ENCODE measurements around the gene HOXA7.

DNA sequence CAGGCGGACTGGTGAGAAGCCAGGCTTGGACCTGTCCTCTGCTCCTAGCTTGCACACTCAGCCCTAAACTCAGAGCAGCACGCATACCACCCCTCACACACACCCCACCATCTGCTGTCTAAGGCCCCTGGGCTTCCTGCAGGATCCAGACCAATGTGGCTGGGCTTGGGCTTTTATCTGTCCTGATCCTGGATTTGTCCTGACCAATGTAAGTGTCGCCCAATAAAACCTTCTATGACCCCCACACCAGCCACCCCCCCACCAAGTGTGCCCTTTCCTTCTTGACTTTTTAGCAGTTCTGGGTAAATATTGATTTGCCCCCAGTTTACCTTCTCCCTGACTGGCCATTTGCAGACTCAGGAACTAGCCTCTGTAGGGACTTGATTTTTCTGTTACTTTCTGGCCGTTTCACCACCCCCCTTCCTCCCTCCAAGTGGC lies 45.1 kb upstream of the HOXA7 start:
- TF ChIP-seq POLR2A (IDR thresholded peaks at IDR 0.05) (no peak), POLR2AphosphoS5 (IDR thresholded peaks at IDR 0.05) (no peak)
- TF ChIP-seq, protein P1, sequence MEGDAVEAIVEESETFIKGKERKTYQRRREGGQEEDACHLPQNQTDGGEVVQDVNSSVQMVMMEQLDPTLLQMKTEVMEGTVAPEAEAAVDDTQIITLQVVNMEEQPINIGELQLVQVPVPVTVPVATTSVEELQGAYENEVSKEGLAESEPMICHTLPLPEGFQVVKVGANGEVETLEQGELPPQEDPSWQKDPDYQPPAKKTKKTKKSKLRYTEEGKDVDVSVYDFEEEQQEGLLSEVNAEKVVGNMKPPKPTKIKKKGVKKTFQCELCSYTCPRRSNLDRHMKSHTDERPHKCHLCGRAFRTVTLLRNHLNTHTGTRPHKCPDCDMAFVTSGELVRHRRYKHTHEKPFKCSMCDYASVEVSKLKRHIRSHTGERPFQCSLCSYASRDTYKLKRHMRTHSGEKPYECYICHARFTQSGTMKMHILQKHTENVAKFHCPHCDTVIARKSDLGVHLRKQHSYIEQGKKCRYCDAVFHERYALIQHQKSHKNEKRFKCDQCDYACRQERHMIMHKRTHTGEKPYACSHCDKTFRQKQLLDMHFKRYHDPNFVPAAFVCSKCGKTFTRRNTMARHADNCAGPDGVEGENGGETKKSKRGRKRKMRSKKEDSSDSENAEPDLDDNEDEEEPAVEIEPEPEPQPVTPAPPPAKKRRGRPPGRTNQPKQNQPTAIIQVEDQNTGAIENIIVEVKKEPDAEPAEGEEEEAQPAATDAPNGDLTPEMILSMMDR (IDR thresholded peaks at IDR 0.05), result no peak
